ENCODE measurements around the gene KCMF1. TPM values are rescaled to one million over a fixed set of nuclear protein-coding genes. Genes with fewer than 3 reads are reported as not detected.

Gene KCMF1
- total and polyA plus RNA-seq, 2 experiments from 2014 or later: 50.8 to 63.0 TPM

DNA sequence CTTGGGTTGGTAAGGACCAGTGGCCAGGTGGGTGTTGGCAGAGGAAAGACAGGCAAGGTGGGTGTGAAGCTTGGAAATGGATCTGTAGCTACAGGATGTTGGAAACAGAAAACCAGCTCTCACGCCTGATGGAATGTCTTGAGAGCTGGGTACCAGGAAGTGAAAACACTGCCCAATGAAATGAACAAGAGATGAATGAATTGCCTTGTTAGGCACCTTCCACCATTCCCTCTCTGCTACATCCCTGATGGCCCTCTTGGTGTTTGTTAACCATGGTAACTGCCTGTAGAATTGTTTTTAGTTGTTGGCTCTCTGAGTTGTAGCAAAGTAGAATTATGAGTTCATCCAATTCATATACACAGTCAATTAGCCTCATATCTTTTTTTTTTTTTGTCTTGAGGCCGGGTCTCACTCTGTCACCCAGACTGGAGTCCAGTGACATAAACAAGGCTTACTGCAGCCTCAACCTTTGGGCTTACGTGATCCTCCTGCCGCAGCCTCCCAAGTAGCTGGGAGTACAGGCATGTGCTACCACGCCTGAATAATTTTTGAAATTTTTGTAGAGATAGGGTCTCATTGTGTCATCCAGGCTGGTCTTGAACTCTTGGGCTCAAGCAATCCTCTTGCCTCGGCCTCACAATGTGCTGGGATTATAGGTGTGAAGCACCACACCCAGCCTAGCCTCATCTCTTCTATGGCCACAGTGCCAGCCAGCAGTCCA, 9.5 kb downstream of the KCMF1 start:
- Histone ChIP-seq H3K4me1 (ENCODE audit: insufficient read depth) (no peaks in the 10 kb centered on the region), H3K79me2 (peaks cover 100% of the 10 kb centered on the region), H3K36me3 (replicated peaks; ENCODE audit: insufficient read depth, low read depth) (no peaks in the 10 kb centered on the region), H3K4me3 (no peak overlapping the region), H3K9me3 (ENCODE audit: low read depth) (no peaks in the 10 kb centered on the region), H2AFZ (no peak overlapping the region), H3K4me2 (no peak overlapping the region), H3K27ac (no peak overlapping the region), H3K9me2 (replicated peaks; ENCODE audit: insufficient read depth) (no peaks in the 10 kb centered on the region), H4K20me1 (ENCODE audit: insufficient read depth, poor library complexity, severe bottlenecking) (peaks cover 96% of the 10 kb centered on the region), H3K27me3 (no peaks in the 10 kb centered on the region)
- DNase-seq (ENCODE audit: low spot score): no peak
- WGBS (ENCODE audit: low lambda C conversion rate, missing lambda C conversion rate): 98% methylated on average over 6 of the region's 6 CpGs
- TF ChIP-seq EZH2phosphoT487 (IDR thresholded peaks at IDR 0.05; ENCODE audit: low read depth, severe bottlenecking, unreplicated experiment) (no peak), EZH2 (IDR thresholded peaks at IDR 0.05; ENCODE audit: borderline replicate concordance) (no peak)
- TF ChIP-seq, protein P1, sequence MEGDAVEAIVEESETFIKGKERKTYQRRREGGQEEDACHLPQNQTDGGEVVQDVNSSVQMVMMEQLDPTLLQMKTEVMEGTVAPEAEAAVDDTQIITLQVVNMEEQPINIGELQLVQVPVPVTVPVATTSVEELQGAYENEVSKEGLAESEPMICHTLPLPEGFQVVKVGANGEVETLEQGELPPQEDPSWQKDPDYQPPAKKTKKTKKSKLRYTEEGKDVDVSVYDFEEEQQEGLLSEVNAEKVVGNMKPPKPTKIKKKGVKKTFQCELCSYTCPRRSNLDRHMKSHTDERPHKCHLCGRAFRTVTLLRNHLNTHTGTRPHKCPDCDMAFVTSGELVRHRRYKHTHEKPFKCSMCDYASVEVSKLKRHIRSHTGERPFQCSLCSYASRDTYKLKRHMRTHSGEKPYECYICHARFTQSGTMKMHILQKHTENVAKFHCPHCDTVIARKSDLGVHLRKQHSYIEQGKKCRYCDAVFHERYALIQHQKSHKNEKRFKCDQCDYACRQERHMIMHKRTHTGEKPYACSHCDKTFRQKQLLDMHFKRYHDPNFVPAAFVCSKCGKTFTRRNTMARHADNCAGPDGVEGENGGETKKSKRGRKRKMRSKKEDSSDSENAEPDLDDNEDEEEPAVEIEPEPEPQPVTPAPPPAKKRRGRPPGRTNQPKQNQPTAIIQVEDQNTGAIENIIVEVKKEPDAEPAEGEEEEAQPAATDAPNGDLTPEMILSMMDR (IDR thresholded peaks at IDR 0.05; ENCODE audit: poor library complexity): no peak

DNA sequence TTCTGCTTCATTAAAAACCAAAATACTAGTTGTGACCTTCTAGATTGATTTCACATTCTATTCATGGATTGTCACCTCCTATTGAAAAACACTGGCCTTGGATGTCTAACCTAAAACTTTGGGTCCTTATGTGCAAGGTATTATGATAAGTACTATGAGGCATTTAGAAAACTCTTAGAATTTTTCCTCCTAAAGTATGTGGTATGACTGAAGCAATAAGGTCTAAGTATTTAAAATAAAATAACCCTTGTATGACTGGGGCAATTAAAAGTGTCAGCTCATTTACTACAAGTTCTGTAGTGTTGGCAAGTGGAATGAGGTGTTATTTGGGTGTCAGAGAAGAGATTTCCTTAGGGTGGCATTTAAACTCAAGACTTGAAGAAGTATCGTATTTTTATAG, 15.1 kb downstream of the KCMF1 start:
- Histone ChIP-seq H2AFZ (no peak overlapping the region), H3K4me3 (no peak overlapping the region), H3K4me2 (no peak overlapping the region), H4K20me1 (ENCODE audit: insufficient read depth, poor library complexity, severe bottlenecking) (peaks cover 98% of the 10 kb centered on the region), H3K4me1 (ENCODE audit: insufficient read depth) (no peaks in the 10 kb centered on the region), H3K27ac (no peak overlapping the region), H3K36me3 (replicated peaks; ENCODE audit: insufficient read depth, low read depth) (no peaks in the 10 kb centered on the region), H3K27me3 (no peaks in the 10 kb centered on the region), H3K9me2 (replicated peaks; ENCODE audit: insufficient read depth) (no peaks in the 10 kb centered on the region), H3K79me2 (peaks cover 100% of the 10 kb centered on the region), H3K9me3 (ENCODE audit: low read depth) (no peaks in the 10 kb centered on the region)
- DNase-seq (ENCODE audit: low spot score): no peak
- TF ChIP-seq EZH2 (IDR thresholded peaks at IDR 0.05; ENCODE audit: borderline replicate concordance) (no peak), EZH2phosphoT487 (IDR thresholded peaks at IDR 0.05; ENCODE audit: low read depth, severe bottlenecking, unreplicated experiment) (no peak)
- TF ChIP-seq, protein P1 (IDR thresholded peaks at IDR 0.05; ENCODE audit: poor library complexity): no peak
- 85% methylated on average over 1 of the region's 1 CpG for WGBS (ENCODE audit: low lambda C conversion rate, missing lambda C conversion rate)

DNA sequence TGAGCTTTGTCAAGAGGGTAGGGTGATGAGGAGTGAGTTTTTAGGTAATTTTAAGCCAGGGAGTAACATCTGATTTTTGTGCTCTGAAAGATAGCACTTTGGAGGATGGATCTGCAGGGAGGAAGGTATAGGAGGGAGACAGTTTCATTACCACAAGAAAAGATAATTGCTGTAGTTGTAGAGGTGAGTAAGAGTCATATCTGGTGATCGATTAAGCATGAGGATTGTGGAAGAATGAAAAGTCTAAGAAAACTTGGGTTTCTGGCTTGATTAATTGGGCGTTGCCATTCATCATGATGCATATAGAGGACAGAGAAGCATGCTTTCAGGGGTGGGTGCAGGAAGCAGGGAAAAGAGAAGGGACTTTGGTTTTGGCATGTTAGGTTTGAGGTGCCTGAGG, 18.5 kb downstream of the KCMF1 start:
- Histone ChIP-seq H3K9me2 (replicated peaks; ENCODE audit: insufficient read depth) (no peaks in the 10 kb centered on the region), H3K79me2 (peaks cover 100% of the 10 kb centered on the region), H3K36me3 (replicated peaks; ENCODE audit: insufficient read depth, low read depth) (no peaks in the 10 kb centered on the region), H2AFZ (no peak overlapping the region), H3K27ac (no peak overlapping the region), H3K4me2 (no peak overlapping the region), H3K4me1 (ENCODE audit: insufficient read depth) (no peaks in the 10 kb centered on the region), H4K20me1 (ENCODE audit: insufficient read depth, poor library complexity, severe bottlenecking) (peaks cover 92% of the 10 kb centered on the region), H3K4me3 (no peak overlapping the region), H3K27me3 (no peaks in the 10 kb centered on the region), H3K9me3 (ENCODE audit: low read depth) (no peaks in the 10 kb centered on the region)
- no peak for DNase-seq (ENCODE audit: low spot score)
- WGBS (ENCODE audit: low lambda C conversion rate, missing lambda C conversion rate): 98% methylated on average over 2 of the region's 2 CpGs
- TF ChIP-seq EZH2phosphoT487 (IDR thresholded peaks at IDR 0.05; ENCODE audit: low read depth, severe bottlenecking, unreplicated experiment) (no peak), EZH2 (IDR thresholded peaks at IDR 0.05; ENCODE audit: borderline replicate concordance) (no peak)
- TF ChIP-seq, protein P1 (IDR thresholded peaks at IDR 0.05; ENCODE audit: poor library complexity): no peak

All from hepatocyte (in vitro differentiated cells).